K562 (cell line): ENCODE measurements around the gene ZPLD1. TPM values are rescaled to one million over a fixed set of nuclear protein-coding genes. Genes with fewer than 3 reads are reported as not detected.

Source experiments
- ATAC-seq: fragments of 200-7000 bp; cut with Tn5 transposase; 3 replicates; pipeline ENCODE4 v1.9.1; 2020; ENCODE audit warnings: moderate library complexity
- BruUV-seq: library from RNA; stranded (reverse); fragments of 400-500 nt; replicated peaks from 2 replicates; lab custom pipeline; 2021; lab: Mats Ljungman, UMichigan
- CTCF ChIA-PET: fragments of 300-600 bp; formaldehyde crosslinking; extraction: SDS; loops from one replicate; lab custom pipeline; 2021; ENCODE audit warnings: low intra/inter-chr PET ratio; lab: Yijun Ruan, JAX
- POLR2A ChIA-PET: fragments of 300-600, 350-650 bp; sonication (Branson Sonifier 250); formaldehyde crosslinking; extraction: SDS; loops from one replicate; lab custom pipeline; 2021; ENCODE audit warnings: antibody characterized with exemption, inconsistent platforms; lab: Yijun Ruan, JAX
- DNase-seq, 4 experiments: peaks; one replicate each; pipeline versions ENCODE4 v3.0.0 to v3.0.0-alpha.2; 2011 to 2018; ENCODE audit warnings: low spot score in 3 of 4, mixed read lengths in 3 of 4; ENCODE audit errors: extremely low read depth in 1 of 4
- FAIRE-seq: peaks from 2 replicates; lab custom pipeline; 2011; peaks lifted over from hg19 to GRCh38; lab: Jason Lieb, UNC
- H2AFZ ChIP-seq: 2 replicates; pipeline ENCODE4 v1.6.0; 2011; ENCODE audit warnings: low read depth, low read length, control low read depth, inconsistent platforms
- H3K27ac ChIP-seq: fragments of 200-600 bp; 3 replicates; pipeline ENCODE4 v1.8.0; 2011; ENCODE audit warnings: low read depth, mild to moderate bottlenecking, control low read depth, inconsistent platforms, low read length, moderate library complexity, mixed read lengths; ENCODE audit errors: extremely low read depth
- H3K27me3 ChIP-seq, 2 experiments: fragments of 300-600 bp in 1 of 2; 2 replicates in 1 of 2; 3 replicates in 1 of 2; pipeline versions ENCODE4 v1.6.0 to v1.8.0; 2011; ENCODE audit warnings: inconsistent platforms in 2 of 2, low read length in 2 of 2, mild to moderate bottlenecking in 1 of 2, mixed read lengths in 1 of 2, moderate library complexity in 1 of 2; ENCODE audit not compliant: control insufficient read depth in 2 of 2, insufficient read depth in 2 of 2
- H3K36me3 ChIP-seq: fragments of 300-600 bp; 3 replicates; pipeline ENCODE4 v1.8.0; 2011; ENCODE audit warnings: mild to moderate bottlenecking, low read length, inconsistent platforms; ENCODE audit not compliant: control insufficient read depth, insufficient read depth
- H3K4me1 ChIP-seq, 2 experiments: fragments of 200-600 bp in 1 of 2; replicated peaks in 1 of 2; 2 replicates in 1 of 2; 3 replicates in 1 of 2; pipeline versions ENCODE4 v1.5.1 to v1.8.0; 2011; ENCODE audit warnings: inconsistent platforms in 2 of 2, low read length in 2 of 2, mild to moderate bottlenecking in 1 of 2, mixed read lengths in 1 of 2, moderate library complexity in 1 of 2; ENCODE audit not compliant: control insufficient read depth in 2 of 2, insufficient read depth in 2 of 2
- H3K4me2 ChIP-seq: 2 replicates; pipeline ENCODE4 v1.6.1; 2011; ENCODE audit warnings: low read length, control low read depth, inconsistent platforms, mixed read lengths; ENCODE audit not compliant: insufficient read depth
- H3K4me3 ChIP-seq: fragments of 200-600 bp; sonication (generic), shearing (Covaris generic); 2 replicates; pipeline ENCODE4 v1.5.1; 2016; ENCODE audit warnings: control low read depth, inconsistent platforms
- H3K79me2 ChIP-seq: fragments of 200-600 bp; 3 replicates; pipeline ENCODE4 v1.8.0; 2011; ENCODE audit warnings: low read length, inconsistent platforms; ENCODE audit not compliant: control insufficient read depth, insufficient read depth
- H3K9ac ChIP-seq, 2 experiments: 2 replicates each; pipeline versions ENCODE4 v1.6.0 to v1.6.1; 2011; ENCODE audit warnings: low read depth in 2 of 2, low read length in 2 of 2, control low read depth in 1 of 2, inconsistent platforms in 1 of 2, mild to moderate bottlenecking in 1 of 2, mixed read lengths in 1 of 2; ENCODE audit not compliant: insufficient read depth in 1 of 2
- H3K9me1 ChIP-seq: one replicate; pipeline ENCODE4 v1.6.0; 2011; ENCODE audit warnings: inconsistent platforms, mild to moderate bottlenecking, low read length, moderate library complexity; ENCODE audit not compliant: control insufficient read depth, insufficient read depth
- H3K9me3 ChIP-seq: replicated peaks from 2 replicates; pipeline ENCODE4 v1.5.1; 2011; ENCODE audit warnings: low read depth, low read length, inconsistent platforms; ENCODE audit not compliant: control insufficient read depth, insufficient read depth
- H4K20me1 ChIP-seq: replicated peaks from 2 replicates; pipeline ENCODE4 v1.6.1; 2011; ENCODE audit warnings: low read length, inconsistent platforms, mixed read lengths; ENCODE audit not compliant: control insufficient read depth, insufficient read depth
- ARID3B ChIP-seq: fragments of 250-450 bp; sonication (Bioruptor Pico); IDR thresholded peaks from 2 replicates; pipeline ENCODE4 v1.4.0; 2020; ENCODE audit warnings: borderline replicate concordance
- CREM ChIP-seq: IDR thresholded peaks from 2 replicates; pipeline ENCODE4 v1.6.1; 2014; ENCODE audit warnings: antibody characterized with exemption, low read depth
- CSDE1 ChIP-seq, 2 experiments: fragments of 450-650 bp; IDR thresholded peaks; 2 replicates each; pipeline ENCODE4 v1.6.1; 2016; ENCODE audit warnings: mild to moderate bottlenecking in 1 of 2
- EHMT2 ChIP-seq: fragments of 450-650 bp; IDR thresholded peaks from 2 replicates; pipeline ENCODE4 v1.6.1; 2018; ENCODE audit warnings: antibody characterized with exemption
- HDGF ChIP-seq: fragments of 450-650 bp; IDR thresholded peaks from 2 replicates; pipeline ENCODE4 v1.6.1; 2016
- HIVEP1 ChIP-seq: fragments of 250-450 bp; sonication (Bioruptor Pico); IDR thresholded peaks from 2 replicates; pipeline ENCODE4 v1.4.0; 2020; ENCODE audit warnings: mild to moderate bottlenecking
- MAFK ChIP-seq: IDR thresholded peaks from 2 replicates; pipeline ENCODE4 v1.6.1; 2011; ENCODE audit warnings: low read length, improper control_type of control experiment
- MCM5 ChIP-seq: fragments of 450-650 bp; IDR thresholded peaks from 2 replicates; pipeline ENCODE4 v1.6.1; 2016; ENCODE audit warnings: low read depth
- SAFB2 ChIP-seq: fragments of 200-400 bp; formaldehyde crosslinking; IDR thresholded peaks from 2 replicates; pipeline ENCODE4 v1.6.1; 2018; ENCODE audit warnings: borderline replicate concordance, low read length, low read depth, moderate library complexity; ENCODE audit not compliant: severe bottlenecking
- SNAPC5 ChIP-seq: fragments of 250-450 bp; sonication (Bioruptor Pico); IDR thresholded peaks from 2 replicates; pipeline ENCODE4 v1.8.0; 2021; ENCODE audit warnings: moderate library complexity, mild to moderate bottlenecking, inconsistent platforms
- SP2 ChIP-seq: IDR thresholded peaks from 2 replicates; pipeline ENCODE4 v1.6.1; 2011; ENCODE audit warnings: mild to moderate bottlenecking, low read depth, low read length, moderate library complexity; ENCODE audit not compliant: poor library complexity, severe bottlenecking; ENCODE audit errors: extremely low read depth
- ZNF212 ChIP-seq: fragments of 450-650 bp; formaldehyde crosslinking; IDR thresholded peaks from 2 replicates; pipeline ENCODE4 v1.4.0; 2020; ENCODE audit warnings: mild to moderate bottlenecking
- ZNF282 ChIP-seq: sonication (generic); formaldehyde crosslinking; IDR thresholded peaks from 2 replicates; pipeline ENCODE4 v1.8.1; 2023; ENCODE audit warnings: missing genetic modification reagents
- ZNF512 ChIP-seq: IDR thresholded peaks from 2 replicates; pipeline ENCODE4 v1.6.1; 2016; ENCODE audit warnings: missing genetic modification characterization, missing compliant biosample characterization
- ZNF644 ChIP-seq: fragments of 200-800 bp; sonication (Bioruptor generic); IDR thresholded peaks from 2 replicates; pipeline ENCODE4 v1.6.1; 2016; ENCODE audit warnings: low read depth, missing genetic modification characterization, missing compliant biosample characterization
- WGBS: fragments of 100-300 bp; shearing (Covaris generic); methylation state at CpG from one replicate; pipeline ENCODE4 v1.1.6; 2016; ENCODE audit warnings: low coverage, mixed read lengths; ENCODE audit not compliant: insufficient coverage; ENCODE audit errors: missing lambda C conversion rate; 5-methylcytosine and 5-hydroxymethylcytosine counted together
- in situ Hi-C: fragments of 300-500 bp; cut with MboI; formaldehyde crosslinking; loops from 4 replicates; pipeline ENCODE4 v1.15.0; 2018; ENCODE audit warnings: inconsistent platforms, mixed read lengths
- intact Hi-C: fragments of 100-400 bp; cut with micrococcal nuclease; formaldehyde crosslinking; loops from 2 replicates; pipeline ENCODE4 v1.14.2; 2022
- polyA plus RNA-seq, 8 experiments: library from polyadenylated mRNA; depleted of rRNA in 4 of 8; stranded (reverse) in 5 of 8; unstranded in 3 of 8; fragments of >200 nt; fragmentation: Nextera tagmentation in 2 of 8; fragmentation: Illumina TruSeq in 1 of 8; extraction: Ambion mirVana in 2 of 8; extraction: Trizol in 1 of 8; gene quantifications; 2 replicates each; pipeline versions ENCODE4 v1.2.1 to v1.2.3, GENCODE V29; 2011 to 2014; ENCODE audit warnings: inconsistent platforms in 1 of 8, missing spikeins in 1 of 8
- total RNA-seq, 7 experiments: library from RNA; depleted of rRNA in 6 of 7; stranded (reverse); fragments of >200 nt in 6 of 7; fragmentation: Illumina TruSeq in 2 of 7; extraction: Trizol in 2 of 7; gene quantifications; 2 replicates each; pipeline versions ENCODE4 v1.2.1 to v1.2.3, GENCODE V29; 2011 to 2021; ENCODE audit warnings: low replicate concordance in 1 of 7

ZPLD1 gene
- total and polyA plus RNA-seq, 9 of the 15 experiments (the other 6 are each of a cell fraction or from before 2014, with no cell fraction given) = 0.03 to 0.10 (median 0.04) TPM; not detected in 6

GRCh38 chr3:102400766-102401165 lies 34.0 kb upstream of the ZPLD1 start:
- Histone ChIP-seq H3K4me1 (no peaks in the 10 kb centered on the region), H3K4me3 (no peak overlapping the region), H3K9me3 (no peaks in the 10 kb centered on the region), H3K27me3 (no peaks in the 10 kb centered on the region), H3K9me1 (no peaks in the 10 kb centered on the region), H3K4me2 (no peak overlapping the region), H3K27ac (no peak overlapping the region), H4K20me1 (no peaks in the 10 kb centered on the region), H3K79me2 (no peaks in the 10 kb centered on the region), H2AFZ (no peak overlapping the region), H3K9ac (no peak overlapping the region), H3K36me3 (no peaks in the 10 kb centered on the region)
- CTCF ChIA-PET = no interaction called here
- in situ Hi-C loops = no loop called here
- DNase-seq (no peak), FAIRE-seq (no peak), ATAC-seq (no peak)
- intact Hi-C loops = no loop called here
- BruUV-seq = no TSS peak
- no peak for TF ChIP-seq HIVEP1
- TF ChIP-seq ARID3B (CRISPR knock-in tag) = no peak
- no peak for TF ChIP-seq ZNF644 (tag)
- no peak for TF ChIP-seq ZNF512 (tag)
- no peak for TF ChIP-seq MCM5
- no peak for TF ChIP-seq SAFB2
- no peak for TF ChIP-seq SNAPC5 (CRISPR knock-in tag)
- TF ChIP-seq CSDE1 (IDR thresholded peaks at IDR 0.05) = no peak
- no peak for TF ChIP-seq ZNF212 (CRISPR knock-in tag)
- no peak for TF ChIP-seq SP2
- TF ChIP-seq MAFK = no peak
- TF ChIP-seq EHMT2 = no peak
- no peak for TF ChIP-seq ZNF282 (CRISPR knock-in tag)
- TF ChIP-seq HDGF = no peak
- TF ChIP-seq CREM = no peak
- 0% methylated on average over 2 of the region's 2 CpGs for WGBS
- POLR2A ChIA-PET = no interaction called here
